SH-SY5Y (cell line): ENCODE data around the gene KRTAP9-8.

Experiments
- GATA2 ChIP-seq: IDR thresholded peaks from 2 replicates; pipeline ENCODE4 v1.6.1; 2011; ENCODE audit warnings: mild to moderate bottlenecking, low read depth, low read length
- GATA3 ChIP-seq: IDR thresholded peaks from 2 replicates; pipeline ENCODE4 v1.6.1; 2011; ENCODE audit warnings: low read depth, mild to moderate bottlenecking, low read length, moderate library complexity

GRCh38 chr17:41231731-41232130, 6.1 kb upstream of the KRTAP9-8 start:
- no peak for TF ChIP-seq GATA2
- TF ChIP-seq GATA3: no peak
